ENCODE measurements around the gene SLC8A2. TPM values are rescaled to one million over a fixed set of nuclear protein-coding genes. Genes with fewer than 3 reads are reported as not detected.
A peak's percentile ranks its signal among the peaks of the same experiment; 100 is the strongest.

The SLC8A2 gene
- total RNA-seq, 1 donor from 2014 or later, result 115 TPM

DNA sequence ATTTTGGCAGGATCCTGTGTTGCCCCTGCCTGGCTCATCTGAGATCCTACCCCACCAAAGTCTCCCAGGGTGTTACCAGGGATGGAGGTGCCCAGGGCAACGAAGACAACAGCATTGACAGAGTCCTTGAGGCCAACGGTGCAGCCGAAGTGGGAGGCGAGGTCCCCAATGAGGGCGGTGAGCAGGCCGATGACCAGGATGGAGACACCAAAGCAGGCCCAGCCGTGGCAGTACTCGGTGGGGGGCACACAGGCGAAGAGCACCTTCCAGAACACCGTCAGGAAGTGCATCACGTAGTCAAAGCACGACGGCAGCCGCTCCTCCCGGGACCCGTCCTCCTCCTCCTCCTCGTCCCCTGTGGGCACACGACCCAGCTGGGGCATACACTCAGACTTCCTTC lies 39.6 kb downstream of the SLC8A2 start:
- no peaks in the 10 kb centered on the region for H3K36me3 Mint-ChIP-seq (ENCODE audit: unreplicated experiment)
- H3K9me3 Mint-ChIP-seq (ENCODE audit: unreplicated experiment), result peaks cover 1% of the 10 kb centered on the region
- no peak overlapping the region for H3K27ac Mint-ChIP-seq (ENCODE audit: unreplicated experiment)
- TF ChIP-seq, protein P1, sequence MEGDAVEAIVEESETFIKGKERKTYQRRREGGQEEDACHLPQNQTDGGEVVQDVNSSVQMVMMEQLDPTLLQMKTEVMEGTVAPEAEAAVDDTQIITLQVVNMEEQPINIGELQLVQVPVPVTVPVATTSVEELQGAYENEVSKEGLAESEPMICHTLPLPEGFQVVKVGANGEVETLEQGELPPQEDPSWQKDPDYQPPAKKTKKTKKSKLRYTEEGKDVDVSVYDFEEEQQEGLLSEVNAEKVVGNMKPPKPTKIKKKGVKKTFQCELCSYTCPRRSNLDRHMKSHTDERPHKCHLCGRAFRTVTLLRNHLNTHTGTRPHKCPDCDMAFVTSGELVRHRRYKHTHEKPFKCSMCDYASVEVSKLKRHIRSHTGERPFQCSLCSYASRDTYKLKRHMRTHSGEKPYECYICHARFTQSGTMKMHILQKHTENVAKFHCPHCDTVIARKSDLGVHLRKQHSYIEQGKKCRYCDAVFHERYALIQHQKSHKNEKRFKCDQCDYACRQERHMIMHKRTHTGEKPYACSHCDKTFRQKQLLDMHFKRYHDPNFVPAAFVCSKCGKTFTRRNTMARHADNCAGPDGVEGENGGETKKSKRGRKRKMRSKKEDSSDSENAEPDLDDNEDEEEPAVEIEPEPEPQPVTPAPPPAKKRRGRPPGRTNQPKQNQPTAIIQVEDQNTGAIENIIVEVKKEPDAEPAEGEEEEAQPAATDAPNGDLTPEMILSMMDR (IDR thresholded peaks at IDR 0.05; ENCODE audit: partially characterized antibody, unreplicated experiment), result no peak
- no peak for DNase-seq
- H3K4me1 Mint-ChIP-seq (ENCODE audit: low read depth, unreplicated experiment), result peaks cover 5% of the 10 kb centered on the region
- peaks cover 10% of the 10 kb centered on the region for H3K27me3 Mint-ChIP-seq (ENCODE audit: unreplicated experiment)
- H3K4me3 Mint-ChIP-seq (ENCODE audit: unreplicated experiment), result peak overlapping the region; percentile 13

DNA sequence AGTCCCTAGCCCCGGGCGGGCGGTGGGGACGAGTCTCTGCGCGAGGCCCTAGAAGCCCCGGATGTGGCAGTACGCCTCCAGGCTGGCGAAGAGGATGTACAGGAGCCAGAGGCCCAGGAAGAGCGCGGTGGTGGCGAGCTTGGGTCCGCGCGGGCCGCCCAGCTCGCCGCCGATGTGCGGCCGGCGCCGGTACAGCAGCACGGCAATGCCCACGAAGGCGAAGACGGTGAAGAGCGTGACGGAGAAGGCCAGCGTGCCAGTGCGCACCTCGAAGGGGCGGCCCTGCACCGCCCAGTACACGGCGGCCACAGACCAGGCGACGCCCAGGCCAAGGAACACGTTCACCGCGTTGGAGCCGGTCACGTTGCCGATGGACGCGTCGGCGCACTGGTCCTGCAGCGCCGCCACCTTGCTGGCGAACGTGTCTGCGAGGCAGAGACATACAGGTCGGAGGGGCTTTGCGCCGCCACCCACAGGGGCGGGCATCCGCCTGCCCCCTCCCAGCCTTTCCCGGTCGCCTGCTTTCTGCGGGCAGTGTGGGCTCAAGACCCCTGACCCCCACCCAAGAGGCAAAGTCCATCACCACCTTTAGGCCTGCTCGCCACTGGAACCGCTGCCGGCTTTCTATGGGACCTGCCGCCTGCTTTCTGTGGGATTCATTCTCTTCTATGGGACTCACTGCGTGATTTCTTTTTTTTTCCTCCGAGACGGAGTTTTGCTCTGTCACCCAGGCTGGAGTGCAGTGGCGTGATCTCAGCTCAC lies 41.5 kb downstream of the SLC8A2 start:
- H3K36me3 Mint-ChIP-seq (ENCODE audit: unreplicated experiment), result no peaks in the 10 kb centered on the region

DNA sequence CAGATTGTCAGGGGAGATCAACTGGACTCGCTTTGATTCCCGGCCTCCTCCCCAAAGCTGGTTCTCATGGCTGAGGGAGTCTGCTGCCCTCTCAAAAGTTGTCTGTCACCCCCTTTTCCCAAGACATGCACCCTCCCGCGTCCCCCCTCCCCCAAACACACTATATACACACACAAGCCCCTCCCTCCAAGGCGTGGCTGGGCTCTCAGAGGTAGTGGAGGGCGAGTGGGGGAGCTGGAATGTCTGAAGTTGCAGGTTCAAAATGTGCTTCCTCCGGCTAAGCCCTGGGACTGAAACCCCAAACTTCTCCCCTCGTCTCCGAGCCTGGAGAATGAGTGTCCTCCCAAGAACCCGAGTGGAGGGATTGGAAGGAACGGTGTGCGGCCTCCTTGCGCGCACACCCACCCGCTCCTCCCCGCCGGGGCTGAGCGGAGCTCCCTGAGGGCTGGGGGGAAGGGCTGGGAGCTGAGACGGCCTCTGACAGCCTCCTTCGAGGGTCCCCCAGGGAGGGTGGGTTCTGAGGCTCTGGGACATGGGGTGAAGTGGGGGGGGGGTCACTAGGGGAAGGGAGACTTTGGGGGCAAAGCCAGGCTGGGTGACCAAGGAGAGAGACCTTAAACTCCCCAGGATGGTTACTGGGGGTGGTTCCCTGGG lies 42.4 kb downstream of the SLC8A2 start:
- Mint-ChIP-seq H3K27me3 (ENCODE audit: unreplicated experiment) (peaks cover 10% of the 10 kb centered on the region), H3K27ac (ENCODE audit: unreplicated experiment) (peak overlapping the region; percentile 12), H3K36me3 (ENCODE audit: unreplicated experiment) (no peaks in the 10 kb centered on the region), H3K4me1 (ENCODE audit: low read depth, unreplicated experiment) (peaks cover 2% of the 10 kb centered on the region), H3K9me3 (ENCODE audit: unreplicated experiment) (peaks cover 7% of the 10 kb centered on the region), H3K4me3 (ENCODE audit: unreplicated experiment) (peak overlapping the region; percentile 59)
- no peak for DNase-seq
- TF ChIP-seq, protein P1 (IDR thresholded peaks at IDR 0.05; ENCODE audit: partially characterized antibody, unreplicated experiment), result no peak

More for the DNA sequence above, 41.5 kb downstream of the SLC8A2 start:
- peak; percentile 70 for DNase-seq
- H3K4me3 Mint-ChIP-seq (ENCODE audit: unreplicated experiment), result no peak overlapping the region
- H3K4me1 Mint-ChIP-seq (ENCODE audit: low read depth, unreplicated experiment), result peaks cover 2% of the 10 kb centered on the region
- TF ChIP-seq, protein P1 (IDR thresholded peaks at IDR 0.05; ENCODE audit: partially characterized antibody, unreplicated experiment), result peak; percentile 41
- peaks cover 11% of the 10 kb centered on the region for H3K27me3 Mint-ChIP-seq (ENCODE audit: unreplicated experiment)
- no peak overlapping the region for H3K27ac Mint-ChIP-seq (ENCODE audit: unreplicated experiment)
- peaks cover 7% of the 10 kb centered on the region for H3K9me3 Mint-ChIP-seq (ENCODE audit: unreplicated experiment)

DNA sequence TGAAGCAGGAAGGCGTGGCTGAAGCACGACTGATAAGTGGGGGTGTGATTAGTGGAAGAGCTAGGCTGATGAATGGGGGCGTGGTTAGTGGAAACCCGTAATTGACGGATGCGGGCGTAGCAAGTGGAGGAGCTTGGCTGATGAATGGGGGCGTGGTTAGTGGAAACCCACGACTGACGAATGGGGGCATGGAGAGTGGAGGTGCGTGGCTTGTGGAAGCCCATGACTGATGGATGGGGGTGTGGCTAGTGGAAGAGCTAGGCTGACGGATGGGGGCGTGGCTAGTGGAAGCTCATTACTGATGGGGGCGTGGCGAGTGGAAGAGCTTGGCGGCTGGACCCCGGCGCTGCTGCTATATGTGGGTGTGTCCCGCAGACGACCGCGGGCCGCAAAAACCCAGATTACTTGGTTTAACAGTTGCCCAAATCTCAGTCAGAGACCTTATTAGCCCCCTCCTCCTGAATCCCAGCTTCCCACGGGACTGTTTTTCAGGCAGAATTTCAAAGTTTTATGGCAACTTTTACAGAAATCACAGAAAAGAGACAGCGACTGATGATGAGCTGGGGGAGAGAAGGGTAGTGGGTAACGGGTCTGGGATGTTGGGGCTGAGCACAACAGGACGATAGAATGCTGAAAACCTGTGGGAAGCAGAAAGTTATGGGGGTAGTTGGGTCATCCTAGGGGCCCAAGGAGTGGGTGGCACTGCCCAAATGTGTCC lies 43.4 kb downstream of the SLC8A2 start:
- no peaks in the 10 kb centered on the region for H3K36me3 Mint-ChIP-seq (ENCODE audit: unreplicated experiment)
- peaks cover 10% of the 10 kb centered on the region for H3K27me3 Mint-ChIP-seq (ENCODE audit: unreplicated experiment)
- H3K27ac Mint-ChIP-seq (ENCODE audit: unreplicated experiment), result no peak overlapping the region
- TF ChIP-seq, protein P1 (IDR thresholded peaks at IDR 0.05; ENCODE audit: partially characterized antibody, unreplicated experiment), result no peak
- DNase-seq, result peak; percentile 98
- H3K4me1 Mint-ChIP-seq (ENCODE audit: low read depth, unreplicated experiment), result peaks cover 4% of the 10 kb centered on the region
- peaks cover 7% of the 10 kb centered on the region for H3K9me3 Mint-ChIP-seq (ENCODE audit: unreplicated experiment)
- no peak overlapping the region for H3K4me3 Mint-ChIP-seq (ENCODE audit: unreplicated experiment)

Measured in glutamatergic neuron (in vitro differentiated cells).